ENCODE results near the gene KCNQ5. TPM values are rescaled to one million over a fixed set of nuclear protein-coding genes. Genes with fewer than 3 reads are reported as not detected.
A peak's percentile ranks its signal among the peaks of the same experiment; 100 is the strongest.

Gene KCNQ5
- total RNA-seq, 1 experiment from 2014 or later: 9.4 TPM

DNA sequence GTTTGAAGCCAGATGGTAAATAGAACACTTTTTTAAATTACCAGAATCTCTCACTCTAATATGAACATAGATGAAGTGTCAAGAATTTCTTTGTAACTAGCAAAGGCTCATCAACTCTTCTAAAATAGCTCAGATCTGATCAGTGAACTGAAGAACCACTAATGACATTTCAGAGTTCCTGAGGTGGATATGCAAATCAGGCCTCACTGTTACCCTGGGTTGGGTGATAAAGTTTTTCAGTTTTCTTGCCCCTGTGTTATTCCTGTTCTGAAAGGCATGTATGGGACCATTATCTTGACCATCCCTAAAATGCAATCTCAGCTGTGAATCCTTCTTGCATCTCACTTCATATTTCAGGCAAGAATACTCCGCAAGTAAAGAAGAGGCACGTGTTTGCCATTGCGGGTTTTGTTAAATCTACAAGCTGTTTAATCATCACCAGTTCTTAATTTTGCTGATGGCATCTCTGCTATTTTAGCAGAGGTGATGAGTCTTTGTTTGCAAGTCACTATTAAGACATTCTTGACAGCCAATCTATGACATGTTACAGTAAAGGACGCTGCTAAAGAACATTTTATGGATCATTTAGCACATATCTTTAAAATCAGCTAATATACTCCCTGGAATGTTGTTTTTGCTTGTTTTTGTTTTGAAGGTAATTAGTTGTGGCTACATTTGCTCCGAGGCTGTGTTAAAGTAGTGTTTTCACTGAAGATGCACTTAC is 555.5 kb downstream of the KCNQ5 start:
- no TSS peak for BruUV-seq (replicated peaks)
- Histone ChIP-seq H3K27me3 (ENCODE audit: control insufficient read depth, insufficient read depth, low read length) (no peaks in the 10 kb centered on the region), H3K36me3 (ENCODE audit: control insufficient read depth, insufficient read depth, low read length) (no peaks in the 10 kb centered on the region), H3K27ac (ENCODE audit: low read length) (no peak overlapping the region), H3K4me3 (ENCODE audit: low read depth in 2 of 2, low read length in 2 of 2) (no peak overlapping the region), H3K4me1 (ENCODE audit: control insufficient read depth, insufficient read depth, low read length) (peaks cover 4% of the 10 kb centered on the region; the same call in 1 of the 2 replicates), H3K9me3 (ENCODE audit: control insufficient read depth, insufficient read depth, low read depth, low read length) (no peaks in the 10 kb centered on the region)
- intact Hi-C loops (cut with micrococcal nuclease; ENCODE audit: unreplicated experiment) (no loop called here), in situ Hi-C loops (cut with HindIII; ENCODE audit: low pct_unique_long_range_greater_than_20kb, low sequenced_read_pairs) (no loop called here)
- ChIA-PET CTCF (no interaction called here), POLR2A (no interaction called here)
- TF ChIP-seq SIN3A (IDR thresholded peaks at IDR 0.05; ENCODE audit: borderline replicate concordance, insufficient read depth, low read depth, low read length) (no peak), TCF7L2 (IDR thresholded peaks at IDR 0.05; ENCODE audit: low read depth, low read length) (no peak), CTCF (IDR thresholded peaks at IDR 0.05) (no peak), POLR2AphosphoS5 (IDR thresholded peaks at IDR 0.05; ENCODE audit: low read depth, low read length) (no peak)
- TF ChIP-seq, protein P1, sequence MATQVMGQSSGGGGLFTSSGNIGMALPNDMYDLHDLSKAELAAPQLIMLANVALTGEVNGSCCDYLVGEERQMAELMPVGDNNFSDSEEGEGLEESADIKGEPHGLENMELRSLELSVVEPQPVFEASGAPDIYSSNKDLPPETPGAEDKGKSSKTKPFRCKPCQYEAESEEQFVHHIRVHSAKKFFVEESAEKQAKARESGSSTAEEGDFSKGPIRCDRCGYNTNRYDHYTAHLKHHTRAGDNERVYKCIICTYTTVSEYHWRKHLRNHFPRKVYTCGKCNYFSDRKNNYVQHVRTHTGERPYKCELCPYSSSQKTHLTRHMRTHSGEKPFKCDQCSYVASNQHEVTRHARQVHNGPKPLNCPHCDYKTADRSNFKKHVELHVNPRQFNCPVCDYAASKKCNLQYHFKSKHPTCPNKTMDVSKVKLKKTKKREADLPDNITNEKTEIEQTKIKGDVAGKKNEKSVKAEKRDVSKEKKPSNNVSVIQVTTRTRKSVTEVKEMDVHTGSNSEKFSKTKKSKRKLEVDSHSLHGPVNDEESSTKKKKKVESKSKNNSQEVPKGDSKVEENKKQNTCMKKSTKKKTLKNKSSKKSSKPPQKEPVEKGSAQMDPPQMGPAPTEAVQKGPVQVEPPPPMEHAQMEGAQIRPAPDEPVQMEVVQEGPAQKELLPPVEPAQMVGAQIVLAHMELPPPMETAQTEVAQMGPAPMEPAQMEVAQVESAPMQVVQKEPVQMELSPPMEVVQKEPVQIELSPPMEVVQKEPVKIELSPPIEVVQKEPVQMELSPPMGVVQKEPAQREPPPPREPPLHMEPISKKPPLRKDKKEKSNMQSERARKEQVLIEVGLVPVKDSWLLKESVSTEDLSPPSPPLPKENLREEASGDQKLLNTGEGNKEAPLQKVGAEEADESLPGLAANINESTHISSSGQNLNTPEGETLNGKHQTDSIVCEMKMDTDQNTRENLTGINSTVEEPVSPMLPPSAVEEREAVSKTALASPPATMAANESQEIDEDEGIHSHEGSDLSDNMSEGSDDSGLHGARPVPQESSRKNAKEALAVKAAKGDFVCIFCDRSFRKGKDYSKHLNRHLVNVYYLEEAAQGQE (IDR thresholded peaks at IDR 0.05; ENCODE audit: insufficient read depth in 1 of 2, low read depth in 2 of 2, low read length in 1 of 2): no peak
- DNase-seq (ENCODE audit: low read depth, low spot score) (no peak), ATAC-seq (no peak)

- Histone ChIP-seq H3K4me3 (ENCODE audit: low read depth in 2 of 2, low read length in 2 of 2) (no peak overlapping the region), H3K4me1 (ENCODE audit: control insufficient read depth, insufficient read depth, low read length) (peaks cover 4% of the 10 kb centered on the region; the same call in 1 of the 2 replicates), H3K27me3 (ENCODE audit: control insufficient read depth, insufficient read depth, low read length) (no peaks in the 10 kb centered on the region), H3K27ac (ENCODE audit: low read length) (no peak overlapping the region), H3K36me3 (ENCODE audit: control insufficient read depth, insufficient read depth, low read length) (no peaks in the 10 kb centered on the region), H3K9me3 (ENCODE audit: control insufficient read depth, insufficient read depth, low read depth, low read length) (no peaks in the 10 kb centered on the region)
- ATAC-seq (0 out of 2 replicates have a peak, but pooled peaks have one; percentile 6), DNase-seq (ENCODE audit: low read depth, low spot score) (no peak)
- no TSS peak for BruUV-seq (replicated peaks)
- in situ Hi-C loops (cut with HindIII; ENCODE audit: low pct_unique_long_range_greater_than_20kb, low sequenced_read_pairs): no loop called here
- CTCF ChIA-PET: interaction anchor here (1.6 kb wide), 1 partner anchor 564 kb away, joined by 4 read pairs; no protein-coding TSS in a partner anchor
- TF ChIP-seq TCF7L2 (IDR thresholded peaks at IDR 0.05; ENCODE audit: low read depth, low read length) (no peak), POLR2AphosphoS5 (IDR thresholded peaks at IDR 0.05; ENCODE audit: low read depth, low read length) (no peak), CTCF (IDR thresholded peaks at IDR 0.05) (no peak), SIN3A (IDR thresholded peaks at IDR 0.05; ENCODE audit: borderline replicate concordance, insufficient read depth, low read depth, low read length) (no peak)
- TF ChIP-seq, protein P1 (IDR thresholded peaks at IDR 0.05; ENCODE audit: insufficient read depth in 1 of 2, low read depth in 2 of 2, low read length in 1 of 2): no peak
- POLR2A ChIA-PET: no interaction called here
- intact Hi-C loops (cut with micrococcal nuclease; ENCODE audit: unreplicated experiment): loop anchor here (2.0 to 10.0 kb wide), 2 partner anchors 145 to 563 kb away; no protein-coding TSS in a partner anchor
These were observed 558.3 kb downstream of the KCNQ5 start for GRCh38 chr6:73180076-73180738.

Measured in Panc1 (cell line).